ENCODE data around the gene H1-8.

The H1-8 gene

GRCh38 chr3:129531699-129532098 is 11.3 kb upstream of the H1-8 start:
- no peak overlapping the region for H3K4me3 Mint-ChIP-seq
- peaks cover 32% of the 10 kb centered on the region for H3K4me1 Mint-ChIP-seq
- peaks cover 11% of the 10 kb centered on the region for H3K27me3 Mint-ChIP-seq (ENCODE audit: low read depth)
- H3K27ac Mint-ChIP-seq = peak overlapping the region in 2 of 3 experiments; percentile 7 to 42
- H3K36me3 Mint-ChIP-seq (ENCODE audit: low read depth) = no peaks in the 10 kb centered on the region
- H3K9me3 Mint-ChIP-seq = no peaks in the 10 kb centered on the region
- TF ChIP-seq CTCF (IDR thresholded peaks at IDR 0.05; ENCODE audit: unreplicated experiment in 3 of 3) = no peak

GRCh38 chr3:129532261-129532660 is 10.7 kb upstream of the H1-8 start:
- Mint-ChIP-seq H3K36me3 (ENCODE audit: low read depth) (no peaks in the 10 kb centered on the region), H3K4me3 (no peak overlapping the region), H3K9me3 (no peaks in the 10 kb centered on the region), H3K27me3 (ENCODE audit: low read depth) (peaks cover 11% of the 10 kb centered on the region), H3K4me1 (peaks cover 32% of the 10 kb centered on the region), H3K27ac (peak overlapping the region in 2 of 3 experiments; percentile 7 to 42)
- no peak for TF ChIP-seq CTCF (IDR thresholded peaks at IDR 0.05; ENCODE audit: unreplicated experiment in 3 of 3)

- Mint-ChIP-seq H3K4me3 (no peak overlapping the region), H3K4me1 (peaks cover 32% of the 10 kb centered on the region), H3K36me3 (ENCODE audit: low read depth) (no peaks in the 10 kb centered on the region), H3K9me3 (no peaks in the 10 kb centered on the region), H3K27me3 (ENCODE audit: low read depth) (peaks cover 14% of the 10 kb centered on the region), H3K27ac (peak overlapping the region in 1 of 3 experiments; percentile 79)
- TF ChIP-seq CTCF (IDR thresholded peaks at IDR 0.05; ENCODE audit: unreplicated experiment in 3 of 3) = no peak
These were observed 9.6 kb upstream of the H1-8 start for GRCh38 chr3:129533406-129533805.

GRCh38 chr3:129534428-129535027 is 8.4 kb upstream of the H1-8 start:
- Mint-ChIP-seq H3K4me1 (peaks cover 38% of the 10 kb centered on the region), H3K27ac (peak overlapping the region; percentile 68 to 80 (median 79)), H3K36me3 (ENCODE audit: low read depth) (no peaks in the 10 kb centered on the region), H3K9me3 (no peaks in the 10 kb centered on the region), H3K27me3 (ENCODE audit: low read depth) (peaks cover 14% of the 10 kb centered on the region), H3K4me3 (no peak overlapping the region)
- no peak for TF ChIP-seq CTCF (IDR thresholded peaks at IDR 0.05; ENCODE audit: unreplicated experiment in 3 of 3)

- H3K9me3 Mint-ChIP-seq = no peaks in the 10 kb centered on the region
- H3K27ac Mint-ChIP-seq = peak overlapping the region; percentile 68 to 80 (median 79)
- H3K4me1 Mint-ChIP-seq = peaks cover 34% of the 10 kb centered on the region
- TF ChIP-seq CTCF (IDR thresholded peaks at IDR 0.05; ENCODE audit: unreplicated experiment in 3 of 3) = no peak
- peaks cover 14% of the 10 kb centered on the region for H3K27me3 Mint-ChIP-seq (ENCODE audit: low read depth)
- no peak overlapping the region for H3K4me3 Mint-ChIP-seq
- no peaks in the 10 kb centered on the region for H3K36me3 Mint-ChIP-seq (ENCODE audit: low read depth)
These were observed 7.9 kb upstream of the H1-8 start for GRCh38 chr3:129535075-129535474.

GRCh38 chr3:129536374-129536667 is 6.7 kb upstream of the H1-8 start:
- peaks cover 25% of the 10 kb centered on the region for H3K4me1 Mint-ChIP-seq
- H3K27me3 Mint-ChIP-seq (ENCODE audit: low read depth) = peaks cover 7% of the 10 kb centered on the region
- H3K36me3 Mint-ChIP-seq (ENCODE audit: low read depth) = no peaks in the 10 kb centered on the region
- H3K9me3 Mint-ChIP-seq = no peaks in the 10 kb centered on the region
- peak overlapping the region in 1 of 3 experiments; percentile 12 for H3K27ac Mint-ChIP-seq
- H3K4me3 Mint-ChIP-seq = no peak overlapping the region
- no peak for TF ChIP-seq CTCF (IDR thresholded peaks at IDR 0.05; ENCODE audit: unreplicated experiment in 3 of 3)

Data from nephron (organoid).